LNCAP (cell line): ENCODE data around the gene BAD.

Experiments
- CTCF ChIP-seq: fragments of 450-650 bp; IDR thresholded peaks from 2 replicates; pipeline ENCODE4 v1.5.1; 2017; ENCODE audit warnings: mild to moderate bottlenecking

The BAD gene

GRCh38 chr11:64281957-64282770 lies 2.3 kb downstream of the BAD start:
- no peak for TF ChIP-seq CTCF

- no peak for TF ChIP-seq CTCF
These were observed 5.8 kb downstream of the BAD start for GRCh38 chr11:64278576-64279190.

GRCh38 chr11:64276653-64277431 lies 7.6 kb downstream of the BAD start:
- no peak for TF ChIP-seq CTCF

GRCh38 chr11:64275841-64276240 lies 8.6 kb downstream of the BAD start:
- TF ChIP-seq CTCF = no peak

GRCh38 chr11:64275031-64275800 lies 9.2 kb downstream of the BAD start:
- no peak for TF ChIP-seq CTCF

GRCh38 chr11:64269540-64270220 lies 14.8 kb downstream of the BAD start:
- TF ChIP-seq CTCF = no peak
